Thyroid gland (tissue), 4 donors: Measurements from ENCODE around the gene MLLT6. TPM values are rescaled to one million over a fixed set of nuclear protein-coding genes. Genes with fewer than 3 reads are reported as not detected.

Experiments
- DNase-seq, 2 donors: peaks; one replicate each; pipeline ENCODE4 v3.0.0-alpha.2; 2019
- H3K27ac ChIP-seq, 3 donors: fragments of 200-600 bp; sonication (generic); 1 replicate in 2 of 3; 2 replicates in 1 of 3; pipeline ENCODE4 v1.5.1; 2016 to 2019; ENCODE audit warnings: mild to moderate bottlenecking in 1 of 3, moderate library complexity in 1 of 3
- H3K27me3 ChIP-seq: fragments of 200-600 bp; sonication (generic); one replicate; pipeline ENCODE4 v1.5.1; 2019
- H3K36me3 ChIP-seq, 2 donors: fragments of 200-600 bp; sonication (generic); one replicate each; pipeline ENCODE4 v1.5.1; 2016 to 2019
- H3K4me1 ChIP-seq, 2 donors: fragments of 200-600 bp; sonication (generic); one replicate each; pipeline ENCODE4 v1.5.1; 2017 to 2019
- H3K4me3 ChIP-seq, 3 donors: fragments of 200-600 bp; sonication (generic); replicated peaks in 1 of 3; 1 replicate in 2 of 3; 2 replicates in 1 of 3; pipeline ENCODE4 v1.5.1; 2016; ENCODE audit warnings: mild to moderate bottlenecking in 1 of 3
- H3K9me3 ChIP-seq: fragments of 200-600 bp; sonication (generic); one replicate; pipeline ENCODE4 v1.5.1; 2017
- POLR2A ChIP-seq, 2 donors: fragments of 450-650 bp; IDR thresholded peaks; one replicate each; pipeline ENCODE4 v1.6.1; 2017; ENCODE audit warnings: antibody characterized with exemption in 2 of 2, mild to moderate bottlenecking in 2 of 2, moderate library complexity in 1 of 2
- WGBS, 2 donors: methylation state at CpG; one replicate each; pipeline ENCODE4 v1.1.5; 2017; 5-methylcytosine and 5-hydroxymethylcytosine counted together
- intact Hi-C: fragments of 100-400 bp; cut with DNase I; formaldehyde crosslinking; loops from one replicate; pipeline ENCODE4 v1.15.1; 2023
- microRNA-seq: library from miRNA; unstranded; fragments of <30 nt; microRNA quantifications from one replicate; pipeline ENCODE4, GENCODE V29; 2016
- small RNA-seq: library from RNA; depleted of rRNA; stranded (forward); fragments of <200 nt; gene quantifications from one replicate; pipeline ENCODE3, GENCODE V24; 2016
- total RNA-seq, 4 donors: library from RNA; depleted of rRNA; stranded (reverse); fragments of >200 nt; gene quantifications; one replicate each; pipeline ENCODE4 v1.2.3, GENCODE V29; 2016
- TF ChIP-seq, protein P1 (sequence below), 6 experiments: fragments of 200-600 bp in 3 of 6; fragments of 450-650 bp in 3 of 6; sonication (generic) in 3 of 6; IDR thresholded peaks; one replicate each; pipeline ENCODE4 v1.5.1; 2016 to 2019; ENCODE audit warnings: antibody characterized with exemption in 6 of 6, mild to moderate bottlenecking in 2 of 6, inconsistent platforms in 1 of 6, moderate library complexity in 1 of 6

MLLT6 gene
- total RNA-seq, 4 donors from 2014 or later = 111 to 192 (median 115) TPM

DNA sequence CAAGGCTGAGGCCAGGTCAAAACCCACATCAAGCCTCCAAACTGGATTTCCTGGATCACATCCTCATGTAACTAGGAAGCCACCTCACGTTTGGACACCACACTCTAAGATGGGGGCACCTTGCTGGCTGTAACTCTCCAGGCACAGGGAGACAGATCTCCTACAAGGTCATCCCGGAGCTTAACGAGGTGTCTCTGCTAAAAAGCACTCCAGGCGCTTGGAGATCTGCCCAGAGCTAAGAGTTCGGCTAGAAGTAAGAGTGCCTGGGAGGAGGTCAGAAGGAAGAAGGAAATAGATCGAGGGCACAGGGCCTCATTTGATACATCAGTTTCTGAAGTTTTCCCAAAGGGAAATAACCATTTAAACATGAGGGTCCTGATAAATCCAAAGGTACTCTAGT lies 63.3 kb downstream of the MLLT6 start:
- Histone ChIP-seq H3K27ac (peak overlapping the region in 2 of 3 donors; percentile 13 to 28), H3K36me3 (peaks cover 57 to 61% of the 10 kb centered on the region in 2 donors), H3K4me3 (no peak overlapping the region), H3K9me3 (no peaks in the 10 kb centered on the region), H3K27me3 (no peaks in the 10 kb centered on the region), H3K4me1 (peaks cover 3 to 5% of the 10 kb centered on the region in 2 donors)
- peak; percentile 73 to 75 for DNase-seq
- intact Hi-C loops = no loop called here
- TF ChIP-seq POLR2A (IDR thresholded peaks at IDR 0.05) = no peak
- TF ChIP-seq, protein P1, sequence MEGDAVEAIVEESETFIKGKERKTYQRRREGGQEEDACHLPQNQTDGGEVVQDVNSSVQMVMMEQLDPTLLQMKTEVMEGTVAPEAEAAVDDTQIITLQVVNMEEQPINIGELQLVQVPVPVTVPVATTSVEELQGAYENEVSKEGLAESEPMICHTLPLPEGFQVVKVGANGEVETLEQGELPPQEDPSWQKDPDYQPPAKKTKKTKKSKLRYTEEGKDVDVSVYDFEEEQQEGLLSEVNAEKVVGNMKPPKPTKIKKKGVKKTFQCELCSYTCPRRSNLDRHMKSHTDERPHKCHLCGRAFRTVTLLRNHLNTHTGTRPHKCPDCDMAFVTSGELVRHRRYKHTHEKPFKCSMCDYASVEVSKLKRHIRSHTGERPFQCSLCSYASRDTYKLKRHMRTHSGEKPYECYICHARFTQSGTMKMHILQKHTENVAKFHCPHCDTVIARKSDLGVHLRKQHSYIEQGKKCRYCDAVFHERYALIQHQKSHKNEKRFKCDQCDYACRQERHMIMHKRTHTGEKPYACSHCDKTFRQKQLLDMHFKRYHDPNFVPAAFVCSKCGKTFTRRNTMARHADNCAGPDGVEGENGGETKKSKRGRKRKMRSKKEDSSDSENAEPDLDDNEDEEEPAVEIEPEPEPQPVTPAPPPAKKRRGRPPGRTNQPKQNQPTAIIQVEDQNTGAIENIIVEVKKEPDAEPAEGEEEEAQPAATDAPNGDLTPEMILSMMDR (IDR thresholded peaks at IDR 0.05) = no peak
- 28 to 44% methylated on average over 6 of the region's 6 CpGs for WGBS, 2 donors

DNA sequence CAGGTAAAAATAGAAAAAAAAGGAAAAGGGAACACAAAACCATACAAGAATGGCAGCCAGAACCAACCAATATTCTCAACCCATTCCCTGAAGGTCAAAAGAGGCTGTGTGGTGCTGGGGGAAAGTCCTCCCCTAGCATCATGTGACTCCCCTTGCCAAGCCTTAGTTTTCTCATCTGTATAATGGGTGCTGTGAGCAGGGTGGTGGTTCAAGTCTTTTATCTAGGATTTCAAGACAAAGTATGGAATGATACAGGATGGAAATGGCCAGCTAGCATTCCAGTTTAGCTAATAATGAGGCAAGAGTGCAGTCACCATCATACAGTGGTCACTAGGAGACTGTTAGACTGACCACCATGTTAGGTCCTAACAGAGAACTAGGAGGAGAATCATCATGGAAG lies 68.2 kb downstream of the MLLT6 start:
- intact Hi-C loops = no loop called here
- TF ChIP-seq, protein P1 (IDR thresholded peaks at IDR 0.05) = no peak
- no peak for TF ChIP-seq POLR2A (IDR thresholded peaks at IDR 0.05)
- peaks cover 74 to 83% of the 10 kb centered on the region in 2 donors for H3K36me3 ChIP-seq

DNA sequence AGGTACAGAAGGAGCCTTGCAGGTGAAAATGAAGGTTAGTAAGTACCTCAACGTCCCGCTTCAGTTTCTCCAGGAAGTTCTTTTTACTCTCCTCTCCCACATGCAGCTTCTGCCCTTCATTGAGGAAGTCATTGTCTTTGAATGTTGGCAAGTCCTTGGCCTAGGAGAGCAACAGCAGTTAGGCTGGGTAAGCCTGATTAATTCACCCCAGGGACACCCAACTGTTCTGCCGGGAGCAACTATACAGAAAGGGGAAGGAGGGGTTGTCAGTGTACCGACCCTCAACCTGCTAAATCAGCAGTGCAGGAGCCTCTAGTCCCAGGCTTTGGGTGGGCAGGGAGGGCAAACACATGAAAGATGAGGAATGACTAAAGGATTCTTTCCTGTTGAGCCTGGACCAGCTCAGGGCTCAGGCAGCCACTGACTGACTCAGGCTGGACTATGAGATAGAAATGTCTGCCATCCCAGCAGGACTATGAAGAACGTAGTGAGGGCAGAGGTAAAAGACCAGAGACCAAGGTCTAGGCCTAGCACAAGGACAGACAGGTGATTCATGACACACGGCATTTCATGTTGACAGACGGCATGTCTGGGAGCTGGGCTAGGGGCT lies 72.7 kb downstream of the MLLT6 start:
- Histone ChIP-seq H3K27me3 (no peaks in the 10 kb centered on the region), H3K4me3 (no peak overlapping the region), H3K27ac (no peak overlapping the region), H3K4me1 (no peaks in the 10 kb centered on the region), H3K36me3 (peaks cover 78 to 98% of the 10 kb centered on the region in 2 donors), H3K9me3 (no peaks in the 10 kb centered on the region)
- 80 to 93% methylated on average over 7 of the region's 7 CpGs for WGBS, 2 donors
- TF ChIP-seq, protein P1 (IDR thresholded peaks at IDR 0.05) = no peak
- no peak for TF ChIP-seq POLR2A (IDR thresholded peaks at IDR 0.05)
- DNase-seq = no peak
- intact Hi-C loops = no loop called here

More for the DNA sequence above, 68.2 kb downstream of the MLLT6 start:
- Histone ChIP-seq H3K27ac (no peak overlapping the region), H3K4me3 (no peak overlapping the region), H3K4me1 (peaks cover 3 to 5% of the 10 kb centered on the region in 2 donors), H3K27me3 (no peaks in the 10 kb centered on the region), H3K9me3 (no peaks in the 10 kb centered on the region)
- no peak for DNase-seq

Small RNAs within 50 kb of the gene (microRNA-seq; reads per million reads assigned to microRNA genes)
- gene MIR4726 (not detected), gene MIR4734 (not detected)

Small RNAs within 50 kb of the gene (small RNA-seq; reads per million reads assigned to genes)
- gene MIR4726 = not detected
- not detected for gene MIR4734
- 3.0 reads per million, percentile 74 among the genes with 10 or more reads in this experiment for gene RNA5SP440
- gene RNU6-866P = not detected

Other genes starting within 250 kb of the MLLT6 start
- gene SRCIN1, start 99.3 kb upstream of the MLLT6 start, total RNA-seq = under 1 TPM; 0.54 to 0.89 (median 0.69) TPM
- gene EPOP, start 30.3 kb upstream of the MLLT6 start, total RNA-seq = 1 to 10 TPM in 1 of 4 donors, under 1 TPM in 3; 0.20 to 1.8 (median 0.41) TPM
- 10 to 100 TPM; 12.4 to 29.0 (median 18.2) TPM for gene CISD3, start 25.1 kb downstream of the MLLT6 start, total RNA-seq
- 10 to 100 TPM in 2 of 4 donors, 1 to 10 TPM in 2; 8.5 to 13.5 (median 10.9) TPM for gene PCGF2, start 43.1 kb downstream of the MLLT6 start, total RNA-seq
- 100 to 1,000 TPM; 135 to 256 (median 222) TPM for gene PSMB3, start 47.5 kb downstream of the MLLT6 start, total RNA-seq
- gene PIP4K2B, start 94.3 kb downstream of the MLLT6 start, total RNA-seq = 10 to 100 TPM; 40.8 to 48.6 (median 43.8) TPM
- 10 to 100 TPM; 19.0 to 26.8 (median 22.1) TPM for gene CWC25, start 120.0 kb downstream of the MLLT6 start, total RNA-seq
- 1,000 to 10,000 TPM; 1,055 to 2,735 (median 1,279) TPM for gene RPL23, start 148.4 kb downstream of the MLLT6 start, total RNA-seq
- gene LASP1, start 164.8 kb downstream of the MLLT6 start, total RNA-seq = 10 to 100 TPM; 69.3 to 77.5 (median 71.1) TPM